NCI-H774 (cell line): ENCODE measurements around the gene MMP25.

Experiments
- DNase-seq: peaks from one replicate; lab custom pipeline; 2025; lab: John Stamatoyannopoulos, UW

The MMP25 gene

DNA sequence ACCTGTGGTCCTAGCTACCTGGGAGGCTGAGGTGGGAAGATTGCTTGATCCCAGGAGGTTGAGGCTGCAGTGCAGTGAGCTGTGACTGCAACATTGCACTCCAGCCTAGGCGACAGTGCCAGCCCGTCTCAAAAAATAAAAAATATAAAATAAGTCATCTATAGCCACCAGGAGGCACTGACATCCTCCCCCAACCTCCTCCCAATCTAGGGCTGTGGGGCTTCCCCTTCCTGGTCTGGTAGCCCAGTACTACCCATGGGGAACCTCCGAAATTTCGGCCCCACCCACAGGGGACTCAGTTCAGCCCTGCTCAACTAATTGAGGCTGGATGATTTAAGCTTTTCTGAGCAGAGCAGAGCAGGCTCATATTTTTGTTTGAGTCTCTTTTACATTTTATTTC lies 49.5 kb downstream of the MMP25 start:
- no peak for DNase-seq

DNA sequence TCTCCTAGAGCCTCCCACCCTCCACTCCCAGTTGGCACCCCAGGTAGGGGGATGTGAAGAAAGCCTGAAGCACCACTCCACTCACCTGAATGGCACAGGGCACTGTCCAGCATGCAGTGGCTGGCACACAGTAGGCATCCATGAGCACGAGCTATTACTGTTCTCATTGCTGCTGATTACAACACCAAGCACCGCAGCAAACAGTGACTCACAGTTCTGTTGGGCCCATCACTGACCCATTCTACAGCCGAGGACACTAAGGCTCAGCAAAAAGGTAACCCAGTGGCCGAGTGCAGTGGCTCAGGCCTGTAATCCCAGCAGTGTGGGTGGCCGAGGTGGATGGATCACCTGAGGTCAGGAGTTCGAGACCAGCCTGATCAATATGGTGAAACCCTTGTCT lies 50.0 kb downstream of the MMP25 start:
- no peak for DNase-seq

DNA sequence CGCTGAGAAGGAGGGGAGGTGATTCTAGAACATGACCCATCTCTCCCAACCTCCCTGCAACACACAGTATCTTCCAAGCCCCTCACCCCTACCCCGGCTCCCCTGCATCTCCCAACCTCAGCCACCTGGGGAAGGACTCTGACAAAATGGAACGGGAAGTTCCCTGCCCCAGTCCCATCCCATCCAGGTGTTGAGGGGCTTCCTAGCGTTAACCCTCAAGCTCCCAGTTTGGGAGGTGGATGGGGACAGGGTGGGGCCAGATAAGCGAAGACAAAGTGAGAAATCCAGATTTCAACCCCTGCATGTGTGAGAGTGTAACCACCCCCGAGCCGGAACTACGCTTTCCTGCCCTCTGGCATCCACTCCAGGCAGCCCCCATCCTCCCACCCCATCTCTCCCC lies 50.9 kb downstream of the MMP25 start:
- no peak for DNase-seq

DNA sequence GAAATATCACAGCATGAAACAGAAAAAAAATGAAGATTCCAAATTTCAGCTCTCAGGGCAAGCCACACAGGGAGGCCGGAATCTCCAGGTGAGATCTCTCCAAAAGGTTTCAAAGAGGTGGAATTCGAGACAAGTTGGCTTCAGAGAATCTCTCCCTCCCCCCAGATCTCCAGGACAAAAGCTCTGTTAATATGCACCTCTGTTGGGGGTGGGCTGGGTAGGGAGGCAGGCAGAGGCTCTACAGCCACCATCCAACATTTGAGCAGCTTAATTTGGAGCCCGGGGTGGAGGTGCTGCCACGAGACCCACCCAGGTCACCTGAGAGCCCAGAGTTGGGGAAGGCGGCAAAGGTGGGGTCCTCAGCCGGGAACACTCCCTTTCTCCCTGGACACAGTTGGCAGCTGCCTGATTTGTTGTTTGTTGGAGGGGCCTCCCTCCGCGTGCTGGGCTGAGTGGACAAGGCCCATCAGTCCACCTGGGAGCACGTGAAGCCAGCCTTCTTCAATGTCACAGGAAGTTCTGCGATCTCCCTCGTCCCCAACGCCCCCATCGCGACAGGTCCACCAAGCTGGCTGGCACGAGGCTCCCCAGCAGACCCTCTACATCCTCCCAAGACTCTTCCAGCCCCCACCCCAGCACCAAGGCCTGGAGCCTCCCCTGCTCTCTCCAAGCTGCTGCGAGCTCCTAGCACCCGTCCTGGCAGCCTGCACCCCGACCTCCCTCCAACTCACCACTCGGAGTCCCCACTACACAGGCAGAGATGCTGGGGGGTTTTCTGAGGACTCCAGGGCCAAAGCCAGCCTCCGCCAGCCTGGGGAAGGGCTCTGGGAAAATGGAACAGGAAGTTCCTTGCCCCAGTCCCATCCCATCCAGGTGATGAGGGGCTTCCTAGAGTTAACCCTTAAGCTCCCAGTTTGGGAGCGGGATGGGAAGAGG lies 52.4 kb downstream of the MMP25 start, which contains the start of gene ZSCAN10:
TSS of gene ZSCAN10 (minus strand) at position 836 of the 936 bp plus-strand sequence. CDS start 6,357 bp downstream, outside the sequence.
- DNase-seq, result no peak

DNA sequence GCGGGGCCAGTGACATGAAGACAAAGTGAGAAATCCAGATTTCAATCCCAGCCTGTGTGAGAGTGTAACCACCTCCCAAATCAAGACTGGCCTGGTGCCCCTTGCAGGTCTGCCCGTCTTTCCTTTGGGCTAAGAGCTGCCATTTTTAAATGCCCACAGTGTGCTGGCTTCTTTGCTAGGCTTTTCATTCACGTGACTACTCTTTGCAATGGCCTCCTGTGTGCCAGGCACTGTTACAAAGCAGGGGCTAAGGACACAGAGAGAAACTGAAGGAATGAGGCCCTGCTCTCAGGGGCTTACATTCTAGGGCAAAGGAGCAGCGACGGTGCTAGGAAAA lies 53.0 kb downstream of the MMP25 start:
- no peak for DNase-seq

DNA sequence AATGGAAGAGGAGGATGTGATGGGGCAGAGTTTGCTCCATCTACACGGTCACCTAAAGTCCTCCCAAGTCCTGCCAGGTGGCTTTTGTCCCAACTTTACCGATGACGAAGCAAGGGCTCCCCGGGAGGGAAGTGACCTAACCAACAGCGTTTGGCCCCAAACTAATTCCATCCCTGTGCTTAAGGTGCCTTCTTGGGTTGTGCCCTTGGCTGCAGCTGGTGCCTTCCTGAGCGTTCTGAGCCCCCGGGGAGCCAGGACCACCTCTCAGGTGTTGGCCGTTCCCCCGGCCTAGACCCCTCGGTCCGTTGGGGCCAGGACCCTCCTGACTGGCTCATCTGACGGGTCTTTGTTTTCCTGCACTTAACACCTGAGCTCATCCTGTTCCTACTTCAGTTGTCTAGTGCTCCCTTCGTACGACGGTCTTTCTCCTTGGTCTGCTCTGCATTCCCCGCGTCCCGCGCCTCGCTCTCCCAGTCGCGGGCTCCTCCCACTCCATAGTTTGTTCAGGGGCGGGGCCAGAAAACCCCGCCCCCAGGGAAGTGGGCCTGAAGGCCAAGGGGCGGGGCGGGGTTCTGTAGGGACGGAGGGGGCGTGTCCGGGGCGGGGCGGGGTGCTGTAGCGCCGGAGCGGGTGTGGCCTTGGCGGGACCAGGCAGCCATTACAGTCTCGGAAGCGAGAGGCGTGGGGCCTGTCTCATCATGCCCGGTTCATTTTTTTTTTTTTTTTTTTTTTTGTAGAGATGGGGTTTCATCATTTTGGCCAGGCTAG lies 53.6 kb downstream of the MMP25 start:
- DNase-seq, result peak; percentile 91

DNA sequence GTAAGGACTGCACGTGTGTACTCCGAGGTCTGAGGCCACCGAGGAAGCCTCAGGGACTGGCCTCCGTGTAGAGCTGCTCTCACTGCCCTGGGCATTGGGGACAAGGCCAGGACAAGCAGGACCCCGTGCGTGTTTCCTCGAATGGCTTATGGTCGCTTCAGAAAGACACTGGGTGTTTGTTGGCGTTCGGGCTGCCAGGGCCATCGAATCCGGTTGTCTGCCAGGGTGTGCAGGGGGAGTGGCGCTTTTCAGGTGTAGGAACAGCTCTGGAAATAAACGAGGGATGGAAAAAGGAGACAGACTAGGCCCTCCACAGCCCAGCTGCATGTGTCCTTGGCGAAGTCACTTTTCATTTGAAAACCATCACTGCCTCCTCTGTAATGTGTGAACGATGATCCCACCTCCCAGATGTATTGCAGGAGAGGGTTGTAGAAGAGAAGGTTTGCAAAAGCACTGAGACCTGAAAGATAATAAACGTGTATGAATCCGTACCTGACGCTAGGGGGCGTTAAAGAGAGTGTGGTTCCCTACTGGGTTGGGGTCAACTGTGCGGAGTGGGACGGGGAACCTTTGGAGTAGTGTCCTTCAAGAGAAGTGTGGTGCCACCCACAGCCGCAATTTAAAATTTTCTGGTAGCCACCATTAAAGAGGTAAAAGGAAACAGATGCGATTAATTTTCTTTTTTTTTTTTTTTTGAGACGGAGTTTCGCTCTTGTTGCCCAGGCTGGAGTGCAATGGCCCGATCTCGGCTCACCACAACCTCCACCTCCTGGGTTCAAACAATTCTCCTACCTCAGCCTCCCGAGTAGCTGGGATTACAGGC lies 54.9 kb downstream of the MMP25 start:
- no peak for DNase-seq

DNA sequence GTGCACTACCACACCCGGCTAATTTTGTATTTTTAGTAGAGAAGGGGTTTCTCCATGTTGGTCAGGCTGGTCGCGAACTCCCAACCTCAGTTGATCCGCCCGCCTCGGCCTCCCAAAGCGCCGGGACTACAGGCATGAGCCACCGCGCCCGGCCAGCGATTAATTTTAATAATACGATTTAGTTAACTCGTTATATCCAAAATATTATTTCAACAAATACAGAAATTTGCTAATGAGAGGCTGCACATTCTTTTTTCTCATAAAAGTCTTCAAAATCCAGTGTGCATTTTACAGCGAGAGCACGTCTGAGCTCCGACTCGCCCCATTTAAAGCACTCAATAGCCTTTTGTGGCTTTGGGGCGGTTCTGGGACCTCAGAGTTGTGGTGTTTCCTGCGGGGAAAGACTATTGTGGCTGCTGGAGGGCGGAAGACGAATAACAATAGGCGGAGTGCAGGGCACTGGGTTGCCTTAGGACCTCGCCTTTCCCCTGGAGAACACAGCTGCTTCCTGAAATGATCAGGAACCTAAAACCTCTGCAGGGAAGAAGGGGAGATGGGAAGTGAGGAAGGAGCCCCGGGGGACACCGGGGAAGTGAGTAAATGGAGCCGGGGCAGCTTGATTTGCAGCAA lies 55.6 kb downstream of the MMP25 start:
- no peak for DNase-seq

DNA sequence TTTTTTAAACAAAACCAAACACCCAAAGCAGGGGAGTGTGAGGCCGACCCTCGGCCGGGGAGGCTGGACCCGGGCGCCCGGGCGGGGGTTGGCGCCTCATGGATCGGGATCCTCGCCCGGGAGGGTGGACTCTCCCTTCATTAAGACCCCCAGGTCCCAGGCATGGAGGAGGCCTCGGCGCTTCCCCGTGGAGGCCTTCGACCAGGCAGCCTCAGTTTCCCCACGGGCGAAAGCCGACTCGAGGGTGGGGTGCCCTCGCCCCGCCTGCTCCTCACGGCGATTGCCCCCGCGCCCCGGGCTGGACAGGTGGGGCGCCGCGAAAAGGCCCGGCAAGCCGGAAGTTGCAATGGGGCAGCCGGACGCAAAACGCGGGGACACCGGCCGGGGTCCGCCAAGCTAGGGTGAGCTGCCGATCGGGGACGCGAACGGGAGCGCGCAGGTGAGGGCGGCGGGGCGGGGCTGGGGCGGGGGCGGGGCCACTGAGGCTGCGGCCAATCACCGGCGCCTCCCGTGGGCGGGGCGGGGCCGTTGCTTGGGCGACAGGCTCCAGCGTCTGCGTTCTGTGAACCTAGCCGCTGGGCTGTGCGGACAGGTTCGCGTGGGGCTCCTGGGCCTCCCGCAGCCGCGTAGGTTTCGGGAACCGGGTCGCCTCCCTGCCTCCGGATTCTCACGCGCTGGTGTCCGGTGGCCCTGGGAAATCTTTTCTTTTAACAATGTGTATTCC lies 60.0 kb downstream of the MMP25 start:
- DNase-seq, result peak; percentile 91
